ENCODE measurements around the gene TSC2.

The TSC2 gene

DNA sequence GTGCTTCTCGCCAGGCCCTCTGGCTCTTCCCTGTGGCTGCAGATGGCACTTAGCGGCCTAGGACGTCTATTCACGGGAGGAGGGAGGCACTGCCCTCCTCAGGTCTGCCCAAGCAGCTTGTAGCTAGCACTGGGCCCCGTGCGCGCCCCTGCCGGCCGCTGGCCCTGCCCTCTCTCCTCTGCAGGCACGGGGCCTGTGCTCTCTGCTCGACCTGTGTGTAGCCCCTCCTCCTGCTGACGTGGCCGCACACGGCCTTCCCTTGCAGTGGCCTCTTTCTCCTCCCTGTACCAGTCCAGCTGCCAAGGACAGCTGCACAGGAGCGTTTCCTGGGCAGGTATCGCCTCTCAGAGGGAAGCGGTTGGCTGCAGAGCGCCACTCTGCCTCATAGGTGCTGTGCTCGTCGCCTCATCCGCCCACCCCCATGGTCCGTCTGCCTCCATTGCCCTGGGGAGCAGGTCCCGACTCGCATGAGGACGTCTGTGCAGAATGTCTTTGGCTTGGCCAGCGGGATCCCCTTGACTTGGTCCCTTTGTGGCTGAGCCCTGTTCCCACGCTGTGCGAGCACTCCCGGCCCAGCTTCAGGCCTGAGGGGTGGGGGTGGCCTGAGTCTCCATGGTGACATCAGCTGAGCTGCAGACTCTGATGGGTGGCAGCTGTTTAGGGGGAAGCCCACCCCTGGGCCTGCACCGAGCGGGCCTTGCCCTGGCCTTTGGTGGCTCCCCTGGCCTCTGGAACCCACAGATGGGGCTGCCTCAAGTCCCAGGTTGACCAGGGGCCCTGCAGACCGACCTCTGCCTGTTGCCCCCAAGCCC lies 34.6 kb downstream of the TSC2 start:
- H3K4me3 ChIP-seq (replicated peaks in 1 of 2; ENCODE audit: low read depth in 2 of 2, low read length in 2 of 2), result no peak overlapping the region
- TF ChIP-seq CTCF (IDR thresholded peaks at IDR 0.05; ENCODE audit: low read depth, low read length), result no peak
- peak; percentile 41 to 59 for DNase-seq (ENCODE audit: low read depth in 2 of 2)

DNA sequence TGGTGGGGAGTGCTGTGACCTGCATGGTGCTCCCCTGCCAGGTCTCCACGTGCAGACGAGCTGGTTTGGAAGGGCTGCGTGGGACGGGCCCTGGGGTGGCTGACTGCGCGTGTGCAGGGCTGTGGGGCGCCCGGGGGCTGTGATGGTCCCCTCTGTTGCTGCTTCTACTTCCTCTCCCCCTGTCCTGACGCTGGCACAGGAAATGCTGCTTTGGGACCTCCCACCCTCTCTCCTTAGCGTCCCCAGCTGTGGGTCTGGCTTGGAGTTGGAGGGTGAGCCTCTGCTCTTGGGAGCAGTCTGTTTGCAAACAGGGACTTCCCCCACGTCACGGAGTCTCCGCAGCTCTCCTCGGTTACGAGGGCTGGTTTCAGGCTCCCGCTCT lies 35.2 kb downstream of the TSC2 start:
- no peak for TF ChIP-seq CTCF (IDR thresholded peaks at IDR 0.05; ENCODE audit: low read depth, low read length)
- no peak overlapping the region for H3K4me3 ChIP-seq (replicated peaks in 1 of 2; ENCODE audit: low read depth in 2 of 2, low read length in 2 of 2)
- DNase-seq (ENCODE audit: low read depth in 2 of 2), result no peak

DNA sequence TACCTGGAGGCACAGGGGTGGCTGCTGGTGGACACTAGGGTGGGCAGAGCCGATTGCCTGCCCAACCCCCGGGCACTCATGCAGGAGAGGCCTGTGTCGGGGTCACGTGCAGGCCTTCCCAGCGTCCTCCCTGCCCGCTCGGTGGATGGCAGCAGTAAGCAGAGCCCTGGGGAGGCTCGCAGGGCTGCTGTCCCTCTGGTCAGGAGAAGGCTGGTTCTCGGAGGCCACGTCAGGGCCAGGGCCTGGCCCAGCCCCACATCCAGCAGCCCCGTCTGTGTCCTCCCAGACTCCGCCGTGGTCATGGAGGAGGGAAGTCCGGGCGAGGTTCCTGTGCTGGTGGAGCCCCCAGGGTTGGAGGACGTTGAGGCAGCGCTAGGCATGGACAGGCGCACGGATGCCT lies 35.6 kb downstream of the TSC2 start:
- no peak overlapping the region for H3K4me3 ChIP-seq (replicated peaks in 1 of 2; ENCODE audit: low read depth in 2 of 2, low read length in 2 of 2)
- TF ChIP-seq CTCF (IDR thresholded peaks at IDR 0.05; ENCODE audit: low read depth, low read length), result no peak
- no peak for DNase-seq (ENCODE audit: low read depth in 2 of 2)

DNA sequence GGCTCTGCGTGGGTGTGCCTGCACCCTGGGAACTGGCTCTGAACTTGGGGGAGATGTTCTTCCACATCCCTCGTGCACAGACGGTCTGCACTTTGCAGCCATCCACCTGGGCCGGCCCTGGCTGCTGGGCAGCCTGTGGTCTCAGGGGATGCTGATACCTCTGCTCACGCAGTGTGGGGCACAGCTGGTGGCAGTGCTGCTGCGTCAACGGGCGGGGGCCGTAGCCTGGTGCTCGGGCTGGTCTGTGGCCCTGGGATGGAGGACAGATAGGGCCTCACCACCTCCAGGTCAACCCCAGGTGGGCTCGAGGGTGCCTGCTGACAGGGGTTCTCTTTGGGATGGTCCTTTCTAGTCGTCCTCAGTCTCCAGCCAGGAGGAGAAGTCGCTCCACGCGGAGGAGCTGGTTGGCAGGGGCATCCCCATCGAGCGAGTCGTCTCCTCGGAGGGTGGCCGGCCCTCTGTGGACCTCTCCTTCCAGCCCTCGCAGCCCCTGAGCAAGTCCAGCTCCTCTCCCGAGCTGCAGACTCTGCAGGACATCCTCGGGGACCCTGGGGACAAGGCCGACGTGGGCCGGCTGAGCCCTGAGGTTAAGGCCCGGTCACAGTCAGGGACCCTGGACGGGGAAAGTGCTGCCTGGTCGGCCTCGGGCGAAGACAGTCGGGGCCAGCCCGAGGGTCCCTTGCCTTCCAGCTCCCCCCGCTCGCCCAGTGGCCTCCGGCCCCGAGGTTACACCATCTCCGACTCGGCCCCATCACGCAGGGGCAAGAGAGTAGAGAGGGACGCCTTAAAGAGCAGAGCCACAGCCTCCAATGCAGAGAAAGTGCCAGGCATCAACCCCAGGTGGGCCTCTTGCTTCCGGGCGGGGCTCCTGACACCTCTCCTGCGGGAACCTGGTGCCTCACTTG lies 36.3 kb downstream of the TSC2 start:
- DNase-seq (ENCODE audit: low read depth in 2 of 2), result no peak
- no peak overlapping the region for H3K4me3 ChIP-seq (replicated peaks in 1 of 2; ENCODE audit: low read depth in 2 of 2, low read length in 2 of 2)
- TF ChIP-seq CTCF (IDR thresholded peaks at IDR 0.05; ENCODE audit: low read depth, low read length), result no peak

GRCh38 chr16:2084895-2085625 lies 37.3 kb downstream of the TSC2 start:
- H3K4me3 ChIP-seq (replicated peaks in 1 of 2; ENCODE audit: low read depth in 2 of 2, low read length in 2 of 2), result no peak overlapping the region
- TF ChIP-seq CTCF (IDR thresholded peaks at IDR 0.05; ENCODE audit: low read depth, low read length), result no peak
- no peak for DNase-seq (ENCODE audit: low read depth in 2 of 2)

DNA sequence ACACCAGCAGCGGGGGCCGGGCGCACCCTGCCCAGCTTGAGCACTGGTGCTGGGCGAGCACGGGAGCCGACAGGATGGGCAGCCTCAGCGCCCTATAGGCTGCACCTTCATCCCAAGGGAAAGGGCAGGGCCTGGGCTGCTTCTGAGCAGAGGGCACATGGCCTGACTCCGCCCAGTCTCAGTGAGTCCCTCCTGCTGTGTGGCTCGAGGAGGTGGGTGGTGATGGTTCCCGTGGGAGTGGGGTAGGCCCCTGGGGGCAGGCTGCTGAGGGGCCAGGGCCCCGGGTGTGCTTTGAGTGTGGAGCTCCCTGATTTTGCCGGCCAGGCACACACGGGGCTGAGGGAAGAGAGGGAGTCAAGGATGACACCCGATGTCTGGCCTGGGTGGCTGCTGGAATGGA lies 37.9 kb downstream of the TSC2 start:
- TF ChIP-seq CTCF (IDR thresholded peaks at IDR 0.05; ENCODE audit: low read depth, low read length), result no peak
- DNase-seq (ENCODE audit: low read depth in 2 of 2), result peak; percentile 23 to 40
- no peak overlapping the region for H3K4me3 ChIP-seq (replicated peaks in 1 of 2; ENCODE audit: low read depth in 2 of 2, low read length in 2 of 2)
